Measurements from ENCODE around the gene BMP8B.
"Not testable (repeated sequence)": the region's sequence is repeated elsewhere in the genome, so short reads cannot be mapped to it uniquely, and the experiment has no call there.

DNA sequence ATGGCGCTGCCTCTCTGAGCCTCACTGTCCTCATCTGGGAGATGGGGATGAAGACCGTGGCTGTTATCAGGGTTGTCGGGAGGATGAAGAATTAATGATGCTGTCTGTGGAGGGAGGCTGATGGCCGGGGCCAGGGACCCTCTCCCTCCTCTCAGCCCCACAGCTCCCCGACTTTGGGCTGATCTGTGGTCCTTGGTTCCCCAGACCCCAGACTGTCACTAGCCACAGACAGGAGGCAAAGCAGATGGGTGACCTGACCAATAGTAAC lies 1.6 kb downstream of the BMP8B start:
- TF ChIP-seq JUND, TCF12 (IDR thresholded peaks at IDR 0.05): not testable (repeated sequence)
